Suprapubic skin (tissue), 3 donors: ENCODE data around the gene TIE1.

Source experiments
- POLR2AphosphoS5 ChIP-seq, 3 donors: sonication (generic); formaldehyde crosslinking; IDR thresholded peaks; one replicate each; pipeline ENCODE4 v1.6.1; 2017; ENCODE audit warnings: antibody characterized with exemption in 3 of 3
- TF ChIP-seq, protein P1 (sequence below), 2 donors: fragments of 200-600 bp in 1 of 2; fragments of 450-650 bp in 1 of 2; sonication (generic) in 1 of 2; IDR thresholded peaks; one replicate each; pipeline ENCODE4 v1.5.1; 2016 to 2019; ENCODE audit warnings: antibody characterized with exemption in 2 of 2, mild to moderate bottlenecking in 1 of 2, moderate library complexity in 1 of 2

DNA sequence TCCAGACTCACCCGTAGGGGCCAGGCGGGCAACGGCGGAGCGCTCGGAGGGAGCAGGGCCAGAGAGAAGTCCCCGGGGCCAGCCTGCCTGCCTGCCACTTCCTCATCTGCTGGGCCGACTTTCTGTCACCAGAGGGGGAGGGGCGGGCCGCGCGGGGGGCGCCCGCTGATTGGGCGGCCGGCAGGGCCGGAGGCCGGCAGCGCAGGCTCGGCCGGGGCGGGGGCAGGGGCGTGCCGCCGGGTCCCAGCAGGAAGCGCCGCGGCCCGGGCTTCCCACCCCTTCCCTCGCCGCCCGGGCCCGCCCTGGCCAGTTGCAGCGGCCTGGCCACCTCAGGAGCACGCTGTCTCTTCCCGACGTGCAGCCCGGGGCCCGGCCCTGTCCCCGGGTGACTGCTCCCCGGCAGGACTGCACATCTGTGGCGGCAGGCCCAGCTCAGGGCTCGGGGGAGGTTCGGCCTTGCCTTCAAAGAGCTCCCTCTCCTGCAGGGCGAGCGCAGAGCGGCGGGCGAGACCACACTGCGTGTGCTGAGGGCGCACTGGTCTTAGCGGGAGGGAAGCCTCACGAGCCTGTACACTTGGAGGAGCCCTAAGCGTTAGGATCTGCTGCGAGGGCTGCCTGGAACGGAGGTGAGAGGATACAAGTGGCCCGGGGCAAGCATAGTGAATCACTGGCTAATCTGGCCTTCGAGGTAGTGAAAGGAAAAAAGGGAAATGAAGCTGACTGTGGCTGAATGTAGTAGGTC lies 67.3 kb downstream of the TIE1 start, which contains the start of gene ELOVL1:
- TF ChIP-seq, protein P1, sequence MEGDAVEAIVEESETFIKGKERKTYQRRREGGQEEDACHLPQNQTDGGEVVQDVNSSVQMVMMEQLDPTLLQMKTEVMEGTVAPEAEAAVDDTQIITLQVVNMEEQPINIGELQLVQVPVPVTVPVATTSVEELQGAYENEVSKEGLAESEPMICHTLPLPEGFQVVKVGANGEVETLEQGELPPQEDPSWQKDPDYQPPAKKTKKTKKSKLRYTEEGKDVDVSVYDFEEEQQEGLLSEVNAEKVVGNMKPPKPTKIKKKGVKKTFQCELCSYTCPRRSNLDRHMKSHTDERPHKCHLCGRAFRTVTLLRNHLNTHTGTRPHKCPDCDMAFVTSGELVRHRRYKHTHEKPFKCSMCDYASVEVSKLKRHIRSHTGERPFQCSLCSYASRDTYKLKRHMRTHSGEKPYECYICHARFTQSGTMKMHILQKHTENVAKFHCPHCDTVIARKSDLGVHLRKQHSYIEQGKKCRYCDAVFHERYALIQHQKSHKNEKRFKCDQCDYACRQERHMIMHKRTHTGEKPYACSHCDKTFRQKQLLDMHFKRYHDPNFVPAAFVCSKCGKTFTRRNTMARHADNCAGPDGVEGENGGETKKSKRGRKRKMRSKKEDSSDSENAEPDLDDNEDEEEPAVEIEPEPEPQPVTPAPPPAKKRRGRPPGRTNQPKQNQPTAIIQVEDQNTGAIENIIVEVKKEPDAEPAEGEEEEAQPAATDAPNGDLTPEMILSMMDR (IDR thresholded peaks at IDR 0.05), result peak in 1 of 2 donors; percentile 7
- peak in 2 of 3 donors; percentile 9 to 27 for TF ChIP-seq POLR2AphosphoS5 (IDR thresholded peaks at IDR 0.05)
